Measurements from ENCODE around the gene KCNH2. TPM values are rescaled to one million over a fixed set of nuclear protein-coding genes. Genes with fewer than 3 reads are reported as not detected.

KCNH2 gene
- total and polyA plus RNA-seq, 4 donors = 0.18 to 74.6 (median 0.33) TPM; not detected in 1

DNA sequence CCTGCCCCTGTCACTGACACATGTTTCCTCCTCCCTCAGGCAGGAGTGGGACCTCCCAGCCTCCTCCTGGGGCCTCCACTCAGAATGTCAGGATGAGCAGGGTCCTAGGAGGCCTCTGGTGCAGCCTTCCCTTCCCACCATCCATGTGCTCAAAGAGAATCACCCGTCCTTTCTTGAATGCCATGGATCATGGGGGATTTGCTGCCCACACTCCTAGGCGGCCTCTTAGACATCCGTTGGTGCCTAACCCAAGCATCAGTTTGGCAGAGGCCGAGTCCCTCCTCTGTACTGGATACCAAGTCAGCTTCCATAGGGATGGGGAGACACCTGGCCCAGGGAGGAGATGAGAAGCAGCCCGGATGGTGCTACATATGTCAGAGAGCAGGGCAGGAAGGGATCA lies 19.7 kb upstream of the KCNH2 start:
- TF ChIP-seq GABPA (IDR thresholded peaks at IDR 0.05 in 1 of 2, conservative IDR thresholded peaks at IDR 0.05 in 1 of 2) = no peak
- TF ChIP-seq RAD21 (IDR thresholded peaks at IDR 0.05) = no peak
- TF ChIP-seq TAF1 (conservative IDR thresholded peaks at IDR 0.05) = no peak
- H3K4me3 ChIP-seq (ENCODE audit: low read depth in 1 of 3, low read length in 3 of 3) = no peak overlapping the region
- no peak for DNase-seq (ENCODE audit: low spot score)
- no peak overlapping the region for H3K27ac ChIP-seq (ENCODE audit: low read depth in 1 of 2, low read length in 2 of 2)
- H3K27me3 ChIP-seq (ENCODE audit: control insufficient read depth in 4 of 4, insufficient read depth in 4 of 4, low read length in 3 of 4) = no peaks in the 10 kb centered on the region
- H3K9ac ChIP-seq (ENCODE audit: low read depth in 1 of 2, low read length in 2 of 2) = no peak overlapping the region
- no peaks in the 10 kb centered on the region for H3K9me3 ChIP-seq (ENCODE audit: control insufficient read depth in 4 of 4, low read length in 3 of 4)
- no peaks in the 10 kb centered on the region for H3K36me3 ChIP-seq (ENCODE audit: control insufficient read depth in 4 of 4, insufficient read depth in 3 of 4, low read depth in 1 of 4, low read length in 3 of 4)
- 84% methylated on average over 5 of the region's 5 CpGs for WGBS
- no peaks in the 10 kb centered on the region for H3K4me1 ChIP-seq (ENCODE audit: control insufficient read depth in 4 of 4, insufficient read depth in 4 of 4, low read length in 3 of 4)

DNA sequence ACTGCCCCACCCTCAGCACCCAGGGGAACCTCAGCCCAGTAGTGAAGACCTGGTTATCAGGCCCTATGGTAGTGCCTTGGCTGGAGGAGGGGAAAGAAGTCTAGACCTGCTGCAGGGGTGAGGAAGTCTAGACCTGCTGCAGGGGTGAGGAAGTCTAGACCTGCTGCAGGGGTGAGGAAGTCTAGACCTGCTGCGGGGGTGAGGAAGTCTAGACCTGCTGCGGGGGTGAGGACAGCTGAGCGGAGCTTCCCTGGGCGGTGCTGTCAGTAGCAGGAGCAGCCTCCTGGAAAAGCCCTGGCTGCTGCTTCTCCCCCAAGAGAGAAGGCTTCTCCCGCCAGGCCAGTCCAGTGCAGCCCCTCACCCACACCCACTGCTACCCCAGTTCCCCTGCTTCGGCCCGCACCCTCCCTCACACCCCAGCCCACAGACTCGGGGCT lies 19.0 kb upstream of the KCNH2 start:
- WGBS = 82% methylated on average over 8 of the region's 8 CpGs
- Histone ChIP-seq H3K27ac (ENCODE audit: low read depth in 1 of 2, low read length in 2 of 2) (no peak overlapping the region), H3K36me3 (ENCODE audit: control insufficient read depth in 4 of 4, insufficient read depth in 3 of 4, low read depth in 1 of 4, low read length in 3 of 4) (no peaks in the 10 kb centered on the region), H3K9me3 (ENCODE audit: control insufficient read depth in 4 of 4, low read length in 3 of 4) (no peaks in the 10 kb centered on the region), H3K27me3 (ENCODE audit: control insufficient read depth in 4 of 4, insufficient read depth in 4 of 4, low read length in 3 of 4) (no peaks in the 10 kb centered on the region), H3K4me3 (ENCODE audit: low read depth in 1 of 3, low read length in 3 of 3) (no peak overlapping the region), H3K4me1 (ENCODE audit: control insufficient read depth in 4 of 4, insufficient read depth in 4 of 4, low read length in 3 of 4) (no peaks in the 10 kb centered on the region), H3K9ac (ENCODE audit: low read depth in 1 of 2, low read length in 2 of 2) (no peak overlapping the region)
- TF ChIP-seq RAD21 (IDR thresholded peaks at IDR 0.05) = no peak
- no peak for TF ChIP-seq SP1 (IDR thresholded peaks at IDR 0.05)
- no peak for TF ChIP-seq JUND (IDR thresholded peaks at IDR 0.05)
- TF ChIP-seq GABPA (IDR thresholded peaks at IDR 0.05 in 1 of 2, conservative IDR thresholded peaks at IDR 0.05 in 1 of 2) = no peak
- no peak for TF ChIP-seq FOXA2 (IDR thresholded peaks at IDR 0.05)
- TF ChIP-seq EGR1 (IDR thresholded peaks at IDR 0.05; ENCODE audit: low read depth in 2 of 2) = no peak
- TF ChIP-seq TAF1 (conservative IDR thresholded peaks at IDR 0.05) = no peak
- TF ChIP-seq HNF4G (IDR thresholded peaks at IDR 0.05) = no peak
- TF ChIP-seq HNF4A (conservative IDR thresholded peaks at IDR 0.05) = no peak
- no peak for DNase-seq (ENCODE audit: low spot score)

- H3K4me1 ChIP-seq (ENCODE audit: control insufficient read depth in 4 of 4, insufficient read depth in 4 of 4, low read length in 3 of 4) = no peaks in the 10 kb centered on the region
- H3K27me3 ChIP-seq (ENCODE audit: control insufficient read depth in 4 of 4, insufficient read depth in 4 of 4, low read length in 3 of 4) = no peaks in the 10 kb centered on the region
- no peaks in the 10 kb centered on the region for H3K36me3 ChIP-seq (ENCODE audit: control insufficient read depth in 4 of 4, insufficient read depth in 3 of 4, low read depth in 1 of 4, low read length in 3 of 4)
- TF ChIP-seq REST (IDR thresholded peaks at IDR 0.05) (no peak), YY1 (IDR thresholded peaks at IDR 0.05) (no peak), HNF4A (conservative IDR thresholded peaks at IDR 0.05) (no peak), MAX (IDR thresholded peaks at IDR 0.05) (no peak), TAF1 (conservative IDR thresholded peaks at IDR 0.05) (no peak), RXRA (IDR thresholded peaks at IDR 0.05) (no peak), FOXA2 (IDR thresholded peaks at IDR 0.05) (no peak), RAD21 (IDR thresholded peaks at IDR 0.05) (no peak), HNF4G (IDR thresholded peaks at IDR 0.05) (no peak), JUND (IDR thresholded peaks at IDR 0.05) (no peak), CTCF (IDR thresholded peaks at IDR 0.05; ENCODE audit: low read depth, low read length, missing input control) (no peak), SP1 (IDR thresholded peaks at IDR 0.05) (no peak), FOXA1 (IDR thresholded peaks at IDR 0.05) (no peak)
- TF ChIP-seq, protein P1, sequence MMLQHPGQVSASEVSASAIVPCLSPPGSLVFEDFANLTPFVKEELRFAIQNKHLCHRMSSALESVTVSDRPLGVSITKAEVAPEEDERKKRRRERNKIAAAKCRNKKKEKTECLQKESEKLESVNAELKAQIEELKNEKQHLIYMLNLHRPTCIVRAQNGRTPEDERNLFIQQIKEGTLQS (IDR thresholded peaks at IDR 0.05) = no peak
- no peaks in the 10 kb centered on the region for H3K9me3 ChIP-seq (ENCODE audit: control insufficient read depth in 4 of 4, low read length in 3 of 4)
- WGBS = 47% methylated on average over 31 of the region's 31 CpGs
- no peak overlapping the region for H3K9ac ChIP-seq (ENCODE audit: low read depth in 1 of 2, low read length in 2 of 2)
- no peak for DNase-seq (ENCODE audit: low spot score)
- H3K4me3 ChIP-seq (ENCODE audit: low read depth in 1 of 3, low read length in 3 of 3) = no peak overlapping the region
- no peak overlapping the region for H3K27ac ChIP-seq (ENCODE audit: low read depth in 1 of 2, low read length in 2 of 2)
Observed at GRCh38 chr7:150996376-150997074, 18.4 kb upstream of the KCNH2 start.
